Erythroblast (primary cell): ENCODE results near the gene EXT2.

Source experiments
- DNase-seq, 2 experiments: peaks; one replicate each; lab custom pipeline; 2025; lab: John Stamatoyannopoulos, UW
- GATA1 ChIP-seq: IDR thresholded peaks from 2 replicates; pipeline ENCODE4 v1.6.1; 2011; ENCODE audit warnings: low read depth, mild to moderate bottlenecking, control low read depth, low read length, moderate library complexity
- POLR2A ChIP-seq: IDR thresholded peaks from 2 replicates; pipeline ENCODE4 v1.6.1; 2011; ENCODE audit warnings: mild to moderate bottlenecking, low read length

EXT2 gene

DNA sequence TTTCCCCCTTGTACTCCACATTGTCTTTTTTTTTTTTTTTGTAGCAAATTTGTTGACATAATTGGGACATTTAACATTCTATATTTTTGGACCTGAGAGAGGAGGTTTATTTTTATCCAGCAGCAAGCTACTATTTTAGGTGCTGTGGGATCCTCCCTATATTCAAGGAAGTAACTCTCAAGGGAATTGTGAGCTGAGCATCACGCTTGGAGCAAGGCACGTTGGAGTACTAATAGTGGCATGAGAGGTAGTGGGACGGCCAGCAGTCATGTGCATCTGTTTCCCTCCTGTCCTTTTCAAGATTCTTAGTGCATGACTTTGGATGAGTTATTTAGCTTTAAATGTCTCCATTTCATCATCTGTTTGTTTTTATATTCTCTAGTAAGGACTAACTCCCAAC is 52.3 kb downstream of the EXT2 start:
- DNase-seq: no peak
- no peak for TF ChIP-seq POLR2A
- TF ChIP-seq GATA1: no peak

DNA sequence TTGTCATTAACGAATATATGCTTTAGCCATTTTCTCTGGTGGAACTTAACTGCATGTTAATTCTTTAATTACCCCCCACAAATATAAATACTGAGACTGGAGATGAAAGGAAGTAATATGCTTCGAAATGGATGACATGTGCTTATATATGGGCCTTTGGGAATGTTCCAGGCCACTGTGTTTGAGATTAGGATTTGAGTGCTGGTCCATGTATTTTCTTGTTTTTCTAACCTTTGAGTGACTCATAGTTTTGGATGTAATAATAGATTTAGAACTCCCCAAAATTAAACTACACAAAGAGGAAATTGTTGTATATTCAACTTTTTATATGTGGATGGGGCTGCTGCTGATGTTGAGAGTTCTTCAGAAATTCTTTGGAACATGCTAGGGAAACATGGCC is 54.2 kb downstream of the EXT2 start:
- TF ChIP-seq GATA1: no peak
- TF ChIP-seq POLR2A: no peak
- DNase-seq: no peak

DNA sequence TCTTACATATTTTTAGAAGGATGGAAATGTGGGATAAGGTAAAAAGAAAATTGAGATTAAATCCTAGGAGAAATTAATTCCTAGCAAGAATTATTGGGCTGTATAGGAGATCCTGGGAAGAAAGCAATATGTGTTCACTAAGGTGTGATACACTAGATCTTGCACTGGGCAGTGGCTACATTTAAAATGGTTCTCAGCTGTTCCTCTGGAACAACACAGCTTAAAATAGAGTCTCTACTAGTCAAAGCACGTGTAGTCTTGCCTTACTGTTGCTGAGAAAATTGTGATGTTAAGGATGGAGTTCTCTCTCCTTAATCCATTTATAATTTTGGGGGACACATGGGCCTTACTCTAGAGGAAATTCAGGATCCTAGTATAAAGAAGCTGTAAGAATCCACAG is 54.9 kb downstream of the EXT2 start:
- no peak for TF ChIP-seq GATA1
- TF ChIP-seq POLR2A: no peak
- DNase-seq: no peak

DNA sequence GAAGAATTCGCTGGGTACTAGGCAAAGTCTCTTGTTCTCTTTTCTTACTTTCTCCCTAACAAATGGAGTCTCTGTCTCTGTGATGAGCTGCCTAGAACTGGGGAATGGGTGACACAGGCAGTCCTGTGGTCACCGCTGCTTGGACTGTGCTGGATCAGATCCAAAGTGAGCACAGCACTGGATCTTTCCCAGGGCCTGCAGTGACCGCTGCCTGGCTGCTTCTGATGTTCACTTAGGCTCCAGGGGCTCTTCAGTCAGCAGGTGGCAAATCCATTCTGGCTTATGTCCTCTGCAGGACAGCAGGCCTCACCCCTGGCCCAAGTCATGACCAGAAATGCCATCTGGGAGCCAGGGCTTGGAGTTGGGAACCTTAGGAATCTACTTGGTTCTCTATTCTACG is 61.5 kb downstream of the EXT2 start:
- no peak for TF ChIP-seq GATA1
- TF ChIP-seq POLR2A: no peak
- DNase-seq: no peak

DNA sequence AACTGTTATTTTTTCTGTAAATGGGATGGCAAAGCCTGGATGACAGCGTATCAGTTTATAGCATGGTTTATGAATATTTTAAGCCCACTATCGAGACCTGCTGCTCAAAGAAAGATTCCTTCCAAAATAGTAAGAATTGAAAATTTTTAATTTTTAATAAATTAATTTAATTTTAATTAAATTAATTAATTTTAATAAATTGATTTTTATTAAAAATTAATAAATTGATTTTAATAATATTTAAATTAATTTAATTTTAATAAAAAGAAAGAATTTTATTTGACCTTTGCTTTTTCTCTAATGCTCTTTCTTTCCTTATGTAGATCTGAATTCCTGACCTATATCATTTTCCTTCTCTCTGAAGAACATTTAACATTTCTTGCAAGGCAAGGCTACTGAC is 62.9 kb downstream of the EXT2 start:
- no peak for TF ChIP-seq GATA1
- no peak for TF ChIP-seq POLR2A
- no peak for DNase-seq

DNA sequence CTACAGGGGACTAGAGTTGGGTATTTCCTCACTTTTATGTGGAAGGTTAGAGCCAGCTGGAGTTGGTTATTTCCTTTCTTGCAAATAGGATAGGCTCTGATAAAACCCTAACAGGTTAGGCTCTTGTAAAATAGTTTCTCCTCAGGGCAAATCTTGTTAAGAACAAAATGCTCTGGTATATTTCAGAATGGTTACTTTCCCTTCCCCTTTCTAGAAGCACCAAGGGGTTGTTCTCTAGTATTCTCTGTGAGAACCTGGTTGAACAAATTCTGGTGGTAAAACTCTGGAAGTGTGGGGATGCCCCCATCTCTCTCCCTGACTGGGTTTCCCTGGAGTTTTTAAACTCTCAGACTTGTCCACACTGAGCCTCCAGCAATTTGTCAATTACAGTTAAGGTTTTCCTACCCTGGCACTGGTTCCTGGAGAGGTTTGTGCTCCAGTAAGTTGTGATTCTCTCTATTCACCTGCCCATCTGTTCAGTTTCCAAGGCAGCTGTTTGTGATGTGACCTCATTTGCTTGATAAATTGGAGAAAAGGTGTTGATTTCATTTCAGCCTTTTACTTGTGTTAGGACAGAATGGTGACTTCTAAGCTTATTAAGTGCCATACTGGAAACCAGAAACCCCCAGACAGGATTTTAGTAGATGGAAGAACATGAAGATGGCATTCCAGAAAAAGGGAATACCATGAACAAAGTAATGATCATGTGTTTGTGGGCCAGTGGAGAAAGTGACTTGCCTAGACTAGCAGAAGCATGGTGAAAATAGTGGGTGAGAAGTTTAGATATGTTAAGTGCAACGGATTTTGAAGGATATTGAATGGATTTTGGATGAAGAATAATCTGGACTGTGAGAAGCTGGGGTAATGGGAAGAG is 64.6 kb downstream of the EXT2 start:
- DNase-seq: no peak
- TF ChIP-seq GATA1 (no peak), POLR2A (no peak)

DNA sequence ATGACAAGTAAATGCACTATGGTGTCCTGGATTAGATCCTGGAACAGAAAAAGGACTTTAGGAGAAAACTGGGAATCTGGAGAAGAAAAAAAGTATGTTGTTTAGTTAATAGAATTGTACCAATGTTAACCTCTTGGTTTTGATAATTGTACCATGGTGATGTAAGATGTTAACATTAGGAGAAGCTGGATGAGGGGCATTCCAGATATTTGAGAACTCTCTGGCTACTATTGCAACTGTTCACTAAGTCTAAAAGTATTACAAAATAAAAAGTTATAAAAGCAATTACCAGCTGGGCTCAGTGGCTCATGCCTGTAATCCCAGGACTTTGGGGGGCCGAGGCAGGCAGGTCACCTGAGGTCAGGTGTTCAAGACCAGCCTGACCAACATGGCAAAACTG is 66.5 kb downstream of the EXT2 start:
- DNase-seq: no peak

DNA sequence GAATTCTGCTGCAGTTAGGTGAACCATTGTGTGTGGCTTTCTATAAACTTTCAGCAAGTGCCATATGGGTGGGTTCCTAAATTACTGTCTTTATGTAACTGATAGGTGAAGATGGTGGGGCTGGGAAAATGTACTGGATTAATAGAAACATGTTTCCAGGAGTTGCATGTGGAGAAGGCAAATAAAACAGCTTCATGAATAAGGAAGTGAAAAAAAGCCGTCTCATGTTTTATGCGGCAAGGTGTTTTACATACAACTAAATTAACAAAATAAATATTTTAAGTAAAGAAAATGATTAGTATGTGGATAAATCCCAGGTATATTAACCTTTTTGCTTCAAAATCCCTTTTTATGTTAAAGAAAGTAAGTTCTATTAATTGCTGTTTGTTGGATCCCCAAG is 67.2 kb downstream of the EXT2 start:
- TF ChIP-seq GATA1: no peak
- no peak for TF ChIP-seq POLR2A
- DNase-seq: no peak

More for the DNA sequence above, 66.5 kb downstream of the EXT2 start:
- TF ChIP-seq POLR2A (no peak), GATA1 (no peak)

DNA sequence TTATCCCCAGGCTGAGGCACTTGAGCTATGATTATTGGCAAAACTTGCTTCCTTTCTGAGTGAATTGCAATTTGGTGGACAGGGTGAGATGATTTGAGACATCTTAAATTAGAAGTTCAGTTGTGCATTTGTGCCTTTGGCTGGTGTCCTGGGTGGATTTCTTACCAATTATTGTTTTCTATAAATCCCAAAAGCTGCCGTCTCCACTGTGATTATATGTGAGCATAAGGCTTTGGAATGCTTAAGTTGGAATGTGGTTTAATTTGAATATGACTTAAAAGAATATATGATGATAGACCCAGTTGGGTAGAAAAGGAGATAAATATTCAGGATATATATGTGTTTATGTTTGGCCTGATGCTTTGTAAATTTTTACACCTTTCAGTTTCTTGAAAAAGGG is 70.0 kb downstream of the EXT2 start:
- DNase-seq: no peak
- TF ChIP-seq GATA1 (no peak), POLR2A (no peak)

DNA sequence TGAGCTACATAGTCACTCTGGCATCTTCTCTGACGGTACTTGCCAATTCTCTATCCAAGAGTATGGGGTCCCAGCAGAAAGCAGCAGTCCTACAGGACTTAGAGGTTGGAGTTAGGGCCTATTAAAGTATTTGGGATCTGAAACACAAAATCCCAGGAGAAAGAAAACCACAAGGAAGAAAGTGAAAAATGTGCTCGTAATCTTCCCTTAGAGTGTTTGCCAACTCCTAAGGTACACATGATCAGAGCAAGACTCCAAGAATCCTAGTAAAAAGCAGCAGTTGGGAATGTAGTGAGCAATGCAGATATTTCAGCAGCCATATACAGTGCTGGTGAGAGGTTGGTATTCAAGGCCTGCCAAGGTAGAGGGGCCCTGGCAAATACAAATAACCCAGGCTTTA is 71.6 kb downstream of the EXT2 start:
- no peak for DNase-seq
- TF ChIP-seq POLR2A (no peak), GATA1 (no peak)

DNA sequence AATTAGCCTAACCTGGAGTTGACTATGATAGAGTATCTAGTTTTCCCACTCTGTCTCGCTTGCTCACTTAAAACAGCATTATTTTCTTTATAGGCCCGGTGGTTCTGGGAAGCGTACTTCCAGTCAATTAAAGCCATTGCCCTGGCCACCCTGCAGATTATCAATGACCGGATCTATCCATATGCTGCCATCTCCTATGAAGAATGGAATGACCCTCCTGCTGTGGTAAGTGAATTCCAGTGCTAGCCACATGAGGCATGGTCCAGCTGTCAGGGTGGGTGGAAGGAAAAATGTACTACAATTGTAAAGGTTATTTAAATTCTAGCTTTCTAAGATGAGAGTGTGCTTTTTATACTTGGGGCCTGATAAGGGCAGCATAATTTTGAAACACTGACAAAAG is 76.0 kb downstream of the EXT2 start:
- DNase-seq: no peak
- TF ChIP-seq POLR2A (no peak), GATA1 (no peak)

DNA sequence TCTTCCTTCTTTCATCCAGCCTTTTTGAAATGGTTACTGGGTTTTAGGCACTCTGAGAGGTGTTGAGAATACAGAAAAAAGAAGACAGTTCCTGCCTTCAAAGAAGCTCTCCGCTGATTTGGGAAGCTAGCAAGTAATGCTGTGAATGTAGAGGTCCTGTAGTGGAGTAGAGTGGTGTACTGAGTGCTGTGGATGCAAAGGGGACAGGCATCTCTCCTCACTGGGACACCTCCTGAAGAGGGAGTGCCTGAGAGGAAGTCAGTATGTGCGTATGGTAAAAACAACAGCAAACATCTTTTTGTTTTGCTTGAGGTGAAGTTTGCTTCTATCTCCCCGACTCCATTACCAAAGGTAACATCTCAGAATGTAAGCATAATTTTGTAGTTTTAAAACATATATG is 77.5 kb downstream of the EXT2 start:
- no peak for DNase-seq

DNA sequence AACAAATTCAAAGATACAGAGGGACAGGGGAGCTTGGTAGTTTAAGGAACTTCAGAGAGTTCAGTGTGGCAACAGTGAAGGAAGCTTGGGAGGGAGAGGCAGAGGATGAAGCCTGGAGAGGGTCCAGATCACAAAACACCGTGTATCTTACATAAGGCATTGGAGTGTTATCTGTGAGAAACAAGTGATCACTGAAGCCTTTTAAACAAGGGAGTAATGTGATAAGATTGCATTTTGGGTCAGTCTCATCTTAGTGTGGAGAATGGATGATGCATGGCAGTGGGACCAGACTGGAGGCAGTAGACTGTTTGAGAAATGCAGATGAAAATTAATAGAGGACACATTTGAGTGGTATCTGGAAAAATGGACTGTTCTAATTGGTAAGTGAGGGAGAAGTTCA is 79.4 kb downstream of the EXT2 start:
- DNase-seq: peak; percentile 18 to 68
- no peak for TF ChIP-seq POLR2A
- no peak for TF ChIP-seq GATA1

More for the DNA sequence above, 77.5 kb downstream of the EXT2 start:
- no peak for TF ChIP-seq POLR2A
- TF ChIP-seq GATA1: no peak

DNA sequence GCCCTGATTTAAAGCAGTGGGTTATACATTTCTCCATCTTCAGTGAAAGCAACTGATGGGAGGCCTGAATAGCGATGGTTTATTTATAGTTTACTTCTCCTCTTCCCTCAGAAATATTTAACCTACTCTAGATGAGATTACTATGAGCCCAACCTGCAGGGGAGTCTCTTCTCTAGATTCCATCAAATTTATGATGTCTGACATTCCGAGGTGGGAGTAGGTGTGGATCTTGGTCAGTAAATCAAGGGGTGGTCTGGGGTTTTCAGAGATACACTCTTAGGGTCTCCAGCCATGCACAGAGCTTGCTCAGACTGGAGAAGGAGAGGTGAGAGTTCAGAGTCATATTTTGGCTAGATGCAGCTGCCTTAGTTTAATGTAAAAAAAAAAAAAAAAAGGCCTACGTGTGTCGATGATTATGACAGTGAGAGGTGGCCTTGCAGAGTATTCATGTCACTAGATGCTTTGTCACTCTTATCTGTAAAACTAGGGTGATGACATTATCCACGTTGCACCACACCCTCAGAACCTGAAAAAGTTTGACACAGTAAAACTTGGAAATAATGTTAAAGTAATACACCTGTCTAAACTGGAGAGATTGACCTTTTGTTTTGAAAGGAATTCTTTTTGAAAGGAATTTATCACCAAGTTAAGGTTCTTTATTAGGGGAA is 81.2 kb downstream of the EXT2 start:
- TF ChIP-seq POLR2A (no peak), GATA1 (no peak)
- peak; percentile 12 to 27 for DNase-seq
